A549 (cell line): ENCODE results near the gene CD48. TPM values are rescaled to one million over a fixed set of nuclear protein-coding genes. Genes with fewer than 3 reads are reported as not detected.

Experiments used
- ATAC-seq, 2 experiments: fragments of 200-7000 bp in 1 of 2; fragments of >200 bp in 1 of 2; cut with Nextera tagmentation in 1 of 2; cut with Tn5 transposase in 1 of 2; 3 replicates each; pipeline versions ENCODE4 v1.8.0 to v1.9.1; 2018 to 2020; ENCODE audit warnings: mild to moderate bottlenecking in 1 of 2, moderate library complexity in 1 of 2
- CTCF ChIA-PET: fragments of 300-600 bp; sonication (Branson Sonifier 250); formaldehyde crosslinking; extraction: SDS; loops from one replicate; lab custom pipeline; 2021; ENCODE audit warnings: antibody characterized with exemption, inconsistent platforms; lab: Yijun Ruan, JAX
- POLR2A ChIA-PET: fragments of 350-600 bp; formaldehyde crosslinking; extraction: SDS; loops from one replicate; lab custom pipeline; 2021; ENCODE audit warnings: antibody characterized with exemption, inconsistent platforms; lab: Yijun Ruan, JAX
- DNase-seq, 2 experiments: peaks; one replicate each; pipeline versions ENCODE4 v3.0.0 to v3.0.0-alpha.2; 2011 to 2016; ENCODE audit warnings: low read depth in 1 of 2, low spot score in 1 of 2
- FAIRE-seq: peaks from 2 replicates; lab custom pipeline; 2011; peaks lifted over from hg19 to GRCh38; lab: Jason Lieb, UNC
- H3K27ac ChIP-seq, 2 experiments: fragments of >200 bp; sonication (Bioruptor Twin); formaldehyde crosslinking; 3 replicates each; pipeline ENCODE4 v1.5.1; 2016 to 2017
- H3K4me1 ChIP-seq: fragments of >200 bp; sonication (Bioruptor Twin); formaldehyde crosslinking; 3 replicates; pipeline ENCODE4 v1.6.1; 2016
- H3K4me2 ChIP-seq: fragments of >200 bp; sonication (Bioruptor Twin); formaldehyde crosslinking; 3 replicates; pipeline ENCODE4 v1.6.1; 2016
- H3K4me3 ChIP-seq: fragments of >200 bp; sonication (Bioruptor Twin); formaldehyde crosslinking; 3 replicates; pipeline ENCODE4 v1.5.1; 2016
- H3K9me3 ChIP-seq: fragments of >200 bp; sonication (Bioruptor Twin); formaldehyde crosslinking; 3 replicates; pipeline ENCODE4 v1.6.1; 2016
- BHLHE40 ChIP-seq: IDR thresholded peaks from 2 replicates; pipeline ENCODE4 v1.6.1; 2012; ENCODE audit warnings: low read depth, low read length, inconsistent platforms
- CBX8 ChIP-seq: fragments of 200-600 bp; sonication (generic); IDR thresholded peaks from 2 replicates; pipeline ENCODE4 v1.6.1; 2016
- CEBPB ChIP-seq, 2 experiments: fragments of >200 bp in 1 of 2; sonication (Bioruptor Twin) in 1 of 2; formaldehyde crosslinking in 1 of 2; IDR thresholded peaks; 2 replicates each; pipeline ENCODE4 v1.6.1; 2012 to 2016
- EHMT2 ChIP-seq: fragments of 200-600 bp; sonication (generic); IDR thresholded peaks from 2 replicates; pipeline ENCODE4 v1.6.1; 2016; ENCODE audit warnings: antibody characterized with exemption, low read depth, mild to moderate bottlenecking, moderate library complexity
- FOXS1 ChIP-seq: fragments of 250-450 bp; sonication (Bioruptor Pico); IDR thresholded peaks from 2 replicates; pipeline ENCODE4 v1.5.0; 2020; ENCODE audit warnings: mild to moderate bottlenecking, moderate library complexity
- HDAC2 ChIP-seq: fragments of 200-600 bp; sonication (generic); IDR thresholded peaks from 2 replicates; pipeline ENCODE4 v1.6.1; 2016
- HEYL ChIP-seq: fragments of 250-450 bp; sonication (Bioruptor Pico); IDR thresholded peaks from 2 replicates; pipeline ENCODE4 v1.8.0; 2021; ENCODE audit warnings: mild to moderate bottlenecking, moderate library complexity
- HOXB13 ChIP-seq: fragments of 250-450 bp; sonication (Bioruptor Pico); IDR thresholded peaks from 2 replicates; pipeline ENCODE4 v1.5.0; 2020; ENCODE audit warnings: low read depth, mild to moderate bottlenecking, moderate library complexity
- JUN ChIP-seq, 2 experiments: fragments of >200 bp; sonication (Bioruptor Twin); formaldehyde crosslinking; IDR thresholded peaks; 2 replicates in 1 of 2; 3 replicates in 1 of 2; pipeline ENCODE4 v1.6.1; 2016 to 2017
- MAZ ChIP-seq: fragments of 150-350 bp; IDR thresholded peaks from 2 replicates; pipeline ENCODE4 v1.6.1; 2014; ENCODE audit warnings: antibody characterized with exemption, low read depth, low read length, borderline replicate concordance
- MYC ChIP-seq: IDR thresholded peaks from 2 replicates; pipeline ENCODE4 v1.6.1; 2012; ENCODE audit warnings: mild to moderate bottlenecking, inconsistent platforms, low read length, improper control_type of control experiment, borderline replicate concordance
- NFE2L2 ChIP-seq: fragments of 150-350 bp; conservative IDR thresholded peaks from 2 replicates; pipeline ENCODE4 v1.6.1; 2014; ENCODE audit warnings: low read length
- PBX3 ChIP-seq: IDR thresholded peaks from 2 replicates; pipeline ENCODE4 v1.6.1; 2012
- RAD21 ChIP-seq, 2 experiments: fragments of >200 bp in 1 of 2; sonication (Bioruptor Twin) in 1 of 2; formaldehyde crosslinking in 1 of 2; IDR thresholded peaks in 1 of 2; conservative IDR thresholded peaks in 1 of 2; 2 replicates in 1 of 2; 3 replicates in 1 of 2; pipeline ENCODE4 v1.6.1; 2012 to 2018; ENCODE audit warnings: inconsistent platforms in 1 of 2
- RARB ChIP-seq: fragments of 250-450 bp; sonication (Bioruptor Pico); IDR thresholded peaks from 2 replicates; pipeline ENCODE4 v1.8.0; 2021; ENCODE audit warnings: mild to moderate bottlenecking, moderate library complexity
- REST ChIP-seq: fragments of 200-600 bp; sonication (generic); IDR thresholded peaks from 2 replicates; pipeline ENCODE4 v1.6.1; 2016; ENCODE audit warnings: antibody characterized with exemption, mild to moderate bottlenecking, moderate library complexity
- RFX5 ChIP-seq: fragments of 450-650 bp; IDR thresholded peaks from 2 replicates; pipeline ENCODE4 v1.7.1; 2014; ENCODE audit warnings: antibody characterized with exemption, mild to moderate bottlenecking, moderate library complexity
- SREBF2 ChIP-seq: fragments of 450-650 bp; IDR thresholded peaks from 2 replicates; pipeline ENCODE4 v1.6.1; 2014; ENCODE audit warnings: mild to moderate bottlenecking, moderate library complexity
- TFCP2L1 ChIP-seq: fragments of 250-450 bp; sonication (Bioruptor Pico); IDR thresholded peaks from 2 replicates; pipeline ENCODE4 v1.5.0; 2021; ENCODE audit warnings: mild to moderate bottlenecking
- USF2 ChIP-seq: fragments of 450-650 bp; IDR thresholded peaks from 2 replicates; pipeline ENCODE4 v1.6.1; 2014; ENCODE audit warnings: antibody characterized with exemption
- WGBS: methylation state at CpG from one replicate; pipeline ENCODE4 v1.1.6; 2017; ENCODE audit errors: missing lambda C conversion rate; 5-methylcytosine and 5-hydroxymethylcytosine counted together
- polyA plus RNA-seq, 4 experiments: library from polyadenylated mRNA; depleted of rRNA in 3 of 4; stranded (reverse); fragments of >200 nt; fragmentation: RNase III in 1 of 4; extraction: RNeasy Plus Mini Kit Qiagen cat#74134 plus additional on column Dnase treatment in 1 of 4; gene quantifications; 2 replicates in 3 of 4; 3 replicates in 1 of 4; pipeline ENCODE4 v1.2.3, GENCODE V29; 2011 to 2017

The CD48 gene
- polyA plus RNA-seq, 2 of the 4 experiments (the other 2 are of a cell fraction), result not detected

GRCh38 chr1:160710517-160711252 lies 937 bp downstream of the CD48 start:
- Histone ChIP-seq H3K27ac (no peak overlapping the region), H3K4me1 (no peaks in the 10 kb centered on the region), H3K4me3 (no peak overlapping the region), H3K9me3 (no peaks in the 10 kb centered on the region), H3K4me2 (no peak overlapping the region)
- FAIRE-seq (no peak), DNase-seq (no peak), ATAC-seq (no peak)
- ChIA-PET CTCF (interaction anchor here (0.6 to 0.7 kb wide), 2 partner anchors 35 to 280 kb away, joined by 3 read pairs; no protein-coding TSS in a partner anchor), POLR2A (no interaction called here)
- 56% methylated on average over 4 of the region's 4 CpGs for WGBS
- TF ChIP-seq USF2, result no peak
- no peak for TF ChIP-seq BHLHE40
- no peak for TF ChIP-seq CEBPB (IDR thresholded peaks at IDR 0.05)
- no peak for TF ChIP-seq NFE2L2
- TF ChIP-seq MYC, result no peak
- TF ChIP-seq REST, result no peak
- no peak for TF ChIP-seq HEYL (CRISPR knock-in tag)
- TF ChIP-seq SREBF2, result no peak
- TF ChIP-seq RAD21 (conservative IDR thresholded peaks at IDR 0.05 in 1 of 2, IDR thresholded peaks at IDR 0.05 in 1 of 2), result no peak
- no peak for TF ChIP-seq RFX5
- TF ChIP-seq HOXB13, result no peak
- no peak for TF ChIP-seq TFCP2L1
- no peak for TF ChIP-seq CBX8

GRCh38 chr1:160709715-160710114 lies 1.9 kb downstream of the CD48 start:
- 0% methylated on average over 1 of the region's 1 CpG for WGBS
- Histone ChIP-seq H3K4me3 (no peak overlapping the region), H3K9me3 (no peaks in the 10 kb centered on the region), H3K4me1 (no peaks in the 10 kb centered on the region), H3K4me2 (no peak overlapping the region), H3K27ac (no peak overlapping the region)
- FAIRE-seq (no peak), DNase-seq (no peak), ATAC-seq (no peak)
- TF ChIP-seq RARB (CRISPR knock-in tag) (no peak), EHMT2 (no peak), PBX3 (no peak), FOXS1 (CRISPR knock-in tag) (no peak), MAZ (no peak), HDAC2 (no peak), HEYL (CRISPR knock-in tag) (no peak), NFE2L2 (no peak), JUN (IDR thresholded peaks at IDR 0.05) (no peak)
- CTCF ChIA-PET, result interaction anchor here (0.5 kb wide), 1 partner anchor 15 kb away, joined by 3 read pairs; no protein-coding TSS in a partner anchor
- POLR2A ChIA-PET, result no interaction called here
